ENCODE data around the gene AOC1. TPM values are rescaled to one million over a fixed set of nuclear protein-coding genes. Genes with fewer than 3 reads are reported as not detected.

Gene AOC1
- total RNA-seq, 6 experiments from 2014 or later = 2.2 to 17.5 (median 9.4) TPM; not detected in 3

DNA sequence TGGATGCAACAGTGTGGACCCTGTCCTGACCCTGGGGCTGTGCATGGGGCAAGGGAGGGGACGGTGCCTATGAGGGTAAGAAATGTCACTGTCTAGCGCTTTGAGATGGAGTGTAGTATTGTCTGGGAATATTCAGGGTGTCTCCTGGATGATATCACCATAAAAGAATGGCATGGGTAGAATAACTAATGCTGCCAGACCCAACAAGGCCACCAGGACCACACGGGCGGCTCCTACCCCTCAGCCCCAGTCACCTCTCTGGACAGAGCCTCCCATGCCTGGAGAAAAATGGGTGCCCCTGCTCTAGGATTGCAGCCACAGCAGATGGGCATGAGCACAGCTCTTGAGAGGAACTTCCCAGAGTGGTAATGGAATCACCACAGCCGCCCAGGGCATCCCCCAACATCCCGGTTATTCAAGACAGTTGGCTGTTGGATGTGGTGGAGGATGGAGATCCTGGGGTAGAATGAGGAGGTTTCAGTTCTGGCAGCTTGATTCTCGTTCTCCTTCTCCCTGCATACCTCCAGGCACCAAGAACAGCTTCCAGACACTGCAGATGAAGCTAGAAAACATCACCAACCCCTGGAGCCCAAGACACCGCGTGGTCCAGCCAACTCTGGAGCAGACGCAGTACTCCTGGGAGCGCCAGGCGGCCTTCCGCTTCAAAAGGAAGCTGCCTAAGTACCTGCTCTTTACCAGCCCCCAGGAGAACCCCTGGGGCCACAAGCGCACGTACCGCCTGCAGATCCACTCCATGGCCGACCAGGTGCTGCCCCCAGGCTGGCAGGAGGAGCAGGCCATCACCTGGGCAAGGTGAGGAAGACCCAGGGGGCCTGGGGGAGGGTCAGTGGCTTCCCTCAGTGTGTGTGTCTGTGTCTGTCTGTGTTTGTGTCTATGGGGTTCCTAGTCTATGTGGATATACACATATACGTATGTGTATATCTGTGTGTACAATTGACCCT is 6.2 kb downstream of the AOC1 start:
- intact Hi-C loops (cut with DNase I) = no loop called here
- WGBS (ENCODE audit: insufficient coverage, low coverage, low lambda C conversion rate, missing lambda C conversion rate) = 82% methylated on average over 2 of the region's 18 CpGs
- Histone ChIP-seq H3K9me3 (no peaks in the 10 kb centered on the region), H3K36me3 (no peaks in the 10 kb centered on the region), H3K4me1 (no peaks in the 10 kb centered on the region), H3K4me3 (no peak overlapping the region), H3K27me3 (no peaks in the 10 kb centered on the region), H3K27ac (no peak overlapping the region)
- no peak for TF ChIP-seq POLR2A (IDR thresholded peaks at IDR 0.05)
- no peak for TF ChIP-seq CTCF (IDR thresholded peaks at IDR 0.05)
- DNase-seq = no peak
- ATAC-seq = no peak

DNA sequence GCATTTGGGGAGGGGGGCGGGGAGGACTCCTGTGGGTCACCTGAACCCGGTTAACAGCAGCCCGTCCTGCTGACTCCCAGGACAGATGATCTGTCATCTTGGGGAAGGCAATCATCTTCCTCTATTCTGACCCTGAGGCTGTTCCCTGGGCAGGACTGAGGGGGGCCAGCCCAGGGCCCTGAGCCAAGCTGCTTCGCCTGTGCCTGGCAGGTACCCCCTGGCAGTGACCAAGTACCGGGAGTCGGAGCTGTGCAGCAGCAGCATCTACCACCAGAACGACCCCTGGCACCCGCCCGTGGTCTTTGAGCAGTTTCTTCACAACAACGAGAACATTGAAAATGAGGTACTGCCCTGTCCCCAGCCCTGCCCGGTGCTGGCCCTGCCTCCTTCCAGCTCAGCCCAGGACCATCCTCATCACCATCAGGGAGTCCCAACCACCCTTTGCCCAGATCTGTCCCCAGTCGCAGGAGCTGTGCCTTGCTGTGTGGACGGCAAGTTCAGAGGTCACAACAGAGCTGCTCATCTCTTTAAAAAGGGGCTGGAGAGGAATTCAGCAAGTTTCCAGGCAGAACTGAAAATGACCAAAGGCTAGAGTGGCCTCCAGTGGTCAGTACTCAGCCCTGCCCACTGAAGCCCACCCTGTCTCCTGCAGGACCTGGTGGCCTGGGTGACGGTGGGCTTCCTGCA is 8.1 kb downstream of the AOC1 start:
- ATAC-seq (peak; percentile 9 to 57 (median 36)), DNase-seq (no peak)
- Histone ChIP-seq H3K36me3 (no peaks in the 10 kb centered on the region), H3K9me3 (no peaks in the 10 kb centered on the region), H3K4me3 (no peak overlapping the region), H3K27ac (no peak overlapping the region), H3K27me3 (no peaks in the 10 kb centered on the region), H3K4me1 (no peaks in the 10 kb centered on the region)
- intact Hi-C loops (cut with DNase I) = no loop called here
- WGBS (ENCODE audit: insufficient coverage, low coverage, low lambda C conversion rate, missing lambda C conversion rate) = 0% methylated on average over 1 of the region's 14 CpGs
- TF ChIP-seq CTCF (IDR thresholded peaks at IDR 0.05) (peak in 2 of 4 donors; percentile 12 to 19), POLR2A (IDR thresholded peaks at IDR 0.05) (no peak)

GRCh38 chr7:150860978-150861295 is 8.6 kb downstream of the AOC1 start:
- DNase-seq = no peak
- no peaks in the 10 kb centered on the region for H3K9me3 ChIP-seq
- WGBS (ENCODE audit: insufficient coverage, low coverage, low lambda C conversion rate, missing lambda C conversion rate) = 82% methylated on average over 2 of the region's 9 CpGs
- H3K27ac ChIP-seq = no peak overlapping the region
- TF ChIP-seq CTCF (IDR thresholded peaks at IDR 0.05) (no peak), POLR2A (IDR thresholded peaks at IDR 0.05) (no peak)
- no peak for ATAC-seq
- H3K36me3 ChIP-seq = no peaks in the 10 kb centered on the region
- no peak overlapping the region for H3K4me3 ChIP-seq
- no peaks in the 10 kb centered on the region for H3K4me1 ChIP-seq
- no peaks in the 10 kb centered on the region for H3K27me3 ChIP-seq
- intact Hi-C loops (cut with DNase I) = no loop called here

GRCh38 chr7:150862356-150862755 is 10.0 kb downstream of the AOC1 start:
- DNase-seq (no peak), ATAC-seq (no peak)
- Histone ChIP-seq H3K36me3 (no peaks in the 10 kb centered on the region), H3K27me3 (no peaks in the 10 kb centered on the region), H3K4me3 (no peak overlapping the region), H3K27ac (no peak overlapping the region), H3K4me1 (no peaks in the 10 kb centered on the region), H3K9me3 (no peaks in the 10 kb centered on the region)
- intact Hi-C loops (cut with DNase I) = no loop called here
- WGBS (ENCODE audit: insufficient coverage, low coverage, low lambda C conversion rate, missing lambda C conversion rate) = 87% methylated on average over 6 of the region's 6 CpGs
- TF ChIP-seq CTCF (IDR thresholded peaks at IDR 0.05) = no peak
- no peak for TF ChIP-seq POLR2A (IDR thresholded peaks at IDR 0.05)

All from right lobe of liver (tissue), 6 donors.